CD4-positive, alpha-beta T cell treated with Interleukin-15 for 4 hours (primary cell): ENCODE results near the gene SHROOM4.

Experiments used
- DNase-seq: peaks from one replicate; pipeline ENCODE4 v3.0.0-alpha.2; 2020; ENCODE audit warnings: low spot score

Gene SHROOM4

GRCh38 chrX:50778272-50778671 lies 35.7 kb downstream of the SHROOM4 start:
- DNase-seq: no peak

GRCh38 chrX:50776248-50776647 lies 37.7 kb downstream of the SHROOM4 start:
- no peak for DNase-seq

GRCh38 chrX:50771382-50771781 lies 42.6 kb downstream of the SHROOM4 start:
- no peak for DNase-seq

GRCh38 chrX:50770702-50771101 lies 43.3 kb downstream of the SHROOM4 start:
- DNase-seq: no peak

GRCh38 chrX:50769389-50770063 lies 44.5 kb downstream of the SHROOM4 start:
- no peak for DNase-seq

GRCh38 chrX:50768801-50769200 lies 45.2 kb downstream of the SHROOM4 start:
- no peak for DNase-seq

- DNase-seq: no peak
Measured at GRCh38 chrX:50765986-50766385, 48.0 kb downstream of the SHROOM4 start.

- no peak for DNase-seq
Measured at GRCh38 chrX:50762578-50762977, 51.4 kb downstream of the SHROOM4 start.

GRCh38 chrX:50756276-50756675 lies 57.7 kb downstream of the SHROOM4 start:
- no peak for DNase-seq

- no peak for DNase-seq
Measured at GRCh38 chrX:50751091-50751490, 62.9 kb downstream of the SHROOM4 start.

GRCh38 chrX:50747471-50747900 lies 66.5 kb downstream of the SHROOM4 start:
- no peak for DNase-seq

- no peak for DNase-seq
Measured at GRCh38 chrX:50736656-50737055, 77.3 kb downstream of the SHROOM4 start.

GRCh38 chrX:50726296-50726695 lies 87.7 kb downstream of the SHROOM4 start:
- DNase-seq: no peak

GRCh38 chrX:50725310-50725709 lies 88.7 kb downstream of the SHROOM4 start:
- DNase-seq: no peak

- DNase-seq: no peak
Measured at GRCh38 chrX:50723006-50723405, 91.0 kb downstream of the SHROOM4 start.

GRCh38 chrX:50721764-50722521 lies 92.1 kb downstream of the SHROOM4 start:
- DNase-seq: no peak

- no peak for DNase-seq
Measured at GRCh38 chrX:50719614-50720013, 94.4 kb downstream of the SHROOM4 start.

- DNase-seq: no peak
Measured at GRCh38 chrX:50718776-50719175, 95.2 kb downstream of the SHROOM4 start.

- DNase-seq: no peak
Measured at GRCh38 chrX:50716706-50717105, 97.3 kb downstream of the SHROOM4 start.

- DNase-seq: no peak
Measured at GRCh38 chrX:50712777-50713176, 101.2 kb downstream of the SHROOM4 start.

GRCh38 chrX:50711907-50712306 lies 102.1 kb downstream of the SHROOM4 start:
- no peak for DNase-seq

GRCh38 chrX:50707955-50708699 lies 105.9 kb downstream of the SHROOM4 start:
- DNase-seq: no peak

GRCh38 chrX:50707405-50707804 lies 106.6 kb downstream of the SHROOM4 start:
- DNase-seq: no peak
